Retinal pigment epithelial cell (primary cell): Measurements from ENCODE around the gene MRPL37.

Experiments used
- DNase-seq: peaks from one replicate; pipeline ENCODE4 v3.0.0-alpha.2; 2010; ENCODE audit warnings: low read depth
- H3K4me3 ChIP-seq: 2 replicates; pipeline ENCODE4 v1.5.1; 2011; ENCODE audit warnings: mild to moderate bottlenecking, low read length, control low read depth, moderate library complexity
- TF ChIP-seq, protein P1 (sequence below): conservative IDR thresholded peaks from 2 replicates; pipeline ENCODE4 v1.5.1; 2011; ENCODE audit warnings: low read depth, low read length, control low read depth, inconsistent platforms

The MRPL37 gene

DNA sequence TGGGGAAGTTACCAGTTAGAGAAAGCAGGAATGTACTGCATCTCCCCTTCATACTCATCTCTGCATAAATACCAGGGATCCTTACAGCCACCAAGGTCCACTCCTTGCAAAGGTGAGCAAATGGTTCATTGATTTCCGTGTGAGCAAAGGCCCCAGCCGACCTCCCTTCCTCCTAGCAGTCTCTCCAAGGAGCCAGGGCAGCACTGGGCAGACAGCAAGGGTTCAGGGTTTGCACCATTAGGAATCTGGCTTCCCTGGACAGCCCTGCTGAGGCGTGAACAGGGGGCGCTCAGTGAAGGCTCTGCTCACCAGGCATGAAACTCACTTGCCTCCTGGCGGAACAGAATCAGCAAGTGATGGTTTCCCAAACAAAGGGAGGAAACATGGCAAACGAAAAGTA lies 65.7 kb downstream of the MRPL37 start:
- DNase-seq: no peak
- TF ChIP-seq, protein P1, sequence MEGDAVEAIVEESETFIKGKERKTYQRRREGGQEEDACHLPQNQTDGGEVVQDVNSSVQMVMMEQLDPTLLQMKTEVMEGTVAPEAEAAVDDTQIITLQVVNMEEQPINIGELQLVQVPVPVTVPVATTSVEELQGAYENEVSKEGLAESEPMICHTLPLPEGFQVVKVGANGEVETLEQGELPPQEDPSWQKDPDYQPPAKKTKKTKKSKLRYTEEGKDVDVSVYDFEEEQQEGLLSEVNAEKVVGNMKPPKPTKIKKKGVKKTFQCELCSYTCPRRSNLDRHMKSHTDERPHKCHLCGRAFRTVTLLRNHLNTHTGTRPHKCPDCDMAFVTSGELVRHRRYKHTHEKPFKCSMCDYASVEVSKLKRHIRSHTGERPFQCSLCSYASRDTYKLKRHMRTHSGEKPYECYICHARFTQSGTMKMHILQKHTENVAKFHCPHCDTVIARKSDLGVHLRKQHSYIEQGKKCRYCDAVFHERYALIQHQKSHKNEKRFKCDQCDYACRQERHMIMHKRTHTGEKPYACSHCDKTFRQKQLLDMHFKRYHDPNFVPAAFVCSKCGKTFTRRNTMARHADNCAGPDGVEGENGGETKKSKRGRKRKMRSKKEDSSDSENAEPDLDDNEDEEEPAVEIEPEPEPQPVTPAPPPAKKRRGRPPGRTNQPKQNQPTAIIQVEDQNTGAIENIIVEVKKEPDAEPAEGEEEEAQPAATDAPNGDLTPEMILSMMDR: no peak
- H3K4me3 ChIP-seq: no peak overlapping the region

DNA sequence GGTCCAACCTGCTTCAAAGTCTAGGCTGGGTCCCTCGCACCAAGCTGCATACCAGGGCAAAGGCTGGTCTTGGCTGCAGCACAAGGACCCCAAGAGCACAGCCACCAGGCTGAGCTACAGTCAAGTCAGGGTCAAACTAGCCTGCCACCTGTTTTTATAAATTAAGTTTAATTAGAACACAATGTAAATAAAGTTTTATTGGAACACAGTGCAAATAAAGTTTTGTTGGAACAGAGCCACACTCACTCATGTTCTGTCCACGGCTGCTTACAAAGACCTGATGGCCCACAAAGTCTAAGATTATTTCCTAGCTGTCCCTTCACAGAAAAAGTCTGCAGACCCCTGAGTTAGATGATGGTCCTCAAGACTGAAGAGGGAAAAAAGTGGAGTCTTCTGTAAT lies 66.2 kb downstream of the MRPL37 start:
- no peak overlapping the region for H3K4me3 ChIP-seq
- DNase-seq: no peak
- TF ChIP-seq, protein P1: no peak

DNA sequence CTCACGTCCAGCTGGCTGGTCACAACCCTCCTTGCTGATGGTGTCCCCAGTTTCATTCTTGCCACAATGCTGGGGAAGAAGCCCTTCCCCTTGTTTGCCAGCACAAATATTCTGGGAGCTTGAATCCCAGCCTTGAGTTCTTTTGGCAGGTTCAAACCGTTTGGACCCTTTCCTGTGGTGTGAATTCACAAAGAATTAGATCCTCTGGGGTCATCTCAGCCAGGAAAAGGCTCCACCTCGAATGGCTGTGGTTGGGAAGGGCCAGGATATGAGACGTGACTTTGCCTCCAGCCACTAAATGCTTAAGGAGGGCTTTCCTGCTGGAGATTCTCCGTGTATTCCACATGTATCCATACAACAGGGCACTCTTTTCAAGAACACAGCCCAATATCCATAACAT lies 66.9 kb downstream of the MRPL37 start:
- DNase-seq: no peak
- H3K4me3 ChIP-seq: no peak overlapping the region
- TF ChIP-seq, protein P1: no peak
